HCT116 (cell line): ENCODE data around the gene PRKAA2. TPM values are rescaled to one million over a fixed set of nuclear protein-coding genes. Genes with fewer than 3 reads are reported as not detected.

Experiments used
- ATAC-seq: fragments of 200-7000 bp; cut with Tn5 transposase; 2 replicates; pipeline ENCODE4 v1.9.1; 2020; ENCODE audit warnings: mild to moderate bottlenecking, moderate library complexity
- BruUV-seq: library from RNA; stranded (reverse); fragments of 400-500 nt; replicated peaks from 2 replicates; lab custom pipeline; 2021; lab: Mats Ljungman, UMichigan
- CTCF ChIA-PET: fragments of 300-600 bp; sonication (Branson Sonifier 250); formaldehyde crosslinking; loops from one replicate; lab custom pipeline; 2021; ENCODE audit warnings: antibody characterized with exemption; lab: Charles Lee
- POLR2A ChIA-PET: fragments of 300-600, 350-600 bp; sonication (Branson Sonifier 250); formaldehyde crosslinking; loops from one replicate; lab custom pipeline; 2021; ENCODE audit warnings: antibody characterized with exemption; lab: Charles Lee
- RAD21 ChIA-PET, 2 experiments: fragments of 300-600 bp; sonication (Branson Sonifier 250); formaldehyde crosslinking; loops; one replicate each; lab custom pipeline; 2023; ENCODE audit warnings: low total read pairs in 2 of 2; ENCODE audit not compliant: uncharacterized antibody in 2 of 2, unreplicated experiment in 2 of 2, low non-redundant PET in 1 of 2; lab: Charles Lee
- DNase-seq: peaks from one replicate; pipeline ENCODE4 v3.0.0-alpha.2; 2010; ENCODE audit warnings: low read depth, low spot score
- H2AFZ ChIP-seq: fragments of 200-600 bp; shearing (Covaris generic), sonication (generic); 2 replicates; pipeline ENCODE4 v1.6.1; 2017; ENCODE audit warnings: low read depth, mixed run types, mixed read lengths, antibody characterized with exemption, low read length; ENCODE audit not compliant: poor library complexity, severe bottlenecking
- H3K27ac ChIP-seq: 2 replicates; pipeline ENCODE4 v1.5.1; 2012; ENCODE audit warnings: low read depth, low read length
- H3K27me3 ChIP-seq: fragments of 200-600 bp; sonication (generic); 2 replicates; pipeline ENCODE4 v1.6.1; 2016; ENCODE audit warnings: mixed run types, low read length, mixed read lengths; ENCODE audit not compliant: insufficient read depth
- H3K36me3 ChIP-seq, 2 experiments: fragments of 200-500 bp in 1 of 2; fragments of 200-600 bp in 1 of 2; sonication (Bioruptor generic) in 1 of 2; sonication (generic) in 1 of 2; 2 replicates each; pipeline versions ENCODE4 v1.5.1 to v1.6.1; 2014 to 2016; ENCODE audit warnings: low read length in 2 of 2, inconsistent platforms in 1 of 2, mixed read lengths in 1 of 2, mixed run types in 1 of 2; ENCODE audit not compliant: insufficient read depth in 2 of 2, control insufficient read depth in 1 of 2
- H3K4me1 ChIP-seq, 2 experiments: fragments of 200-600 bp in 1 of 2; sonication (generic) in 1 of 2; 2 replicates each; pipeline versions ENCODE4 v1.5.1 to v1.6.1; 2012 to 2017; ENCODE audit warnings: low read length in 2 of 2, inconsistent platforms in 1 of 2, mild to moderate bottlenecking in 1 of 2, mixed read lengths in 1 of 2, mixed run types in 1 of 2, moderate library complexity in 1 of 2; ENCODE audit not compliant: insufficient read depth in 2 of 2, control insufficient read depth in 1 of 2
- H3K4me2 ChIP-seq: fragments of 200-600 bp; sonication (generic); 2 replicates; pipeline ENCODE4 v1.6.1; 2017; ENCODE audit warnings: mixed run types, low read length, mixed read lengths
- H3K4me3 ChIP-seq, 2 experiments: fragments of 200-600 bp in 1 of 2; sonication (generic) in 1 of 2; replicated peaks in 1 of 2; 2 replicates each; pipeline ENCODE4 v1.5.1; 2011 to 2016; ENCODE audit warnings: low read length in 2 of 2, control low read depth in 1 of 2, low read depth in 1 of 2, mild to moderate bottlenecking in 1 of 2, mixed read lengths in 1 of 2, mixed run types in 1 of 2
- H3K79me2 ChIP-seq: fragments of 200-600 bp; sonication (generic); 2 replicates; pipeline ENCODE4 v1.6.1; 2017; ENCODE audit warnings: mild to moderate bottlenecking, mixed run types, low read length, moderate library complexity, mixed read lengths; ENCODE audit not compliant: insufficient read depth
- H3K9ac ChIP-seq: fragments of 200-600 bp; sonication (generic); 2 replicates; pipeline ENCODE4 v1.6.1; 2016; ENCODE audit warnings: low read length, mixed read lengths
- H3K9me2 ChIP-seq: fragments of 200-600 bp; sonication (generic), shearing (Covaris generic); 2 replicates; pipeline ENCODE4 v1.6.1; 2017; ENCODE audit warnings: mixed run types, mild to moderate bottlenecking, moderate library complexity; ENCODE audit not compliant: insufficient read depth
- H3K9me3 ChIP-seq, 2 experiments: fragments of 200-500 bp in 1 of 2; fragments of 200-600 bp in 1 of 2; sonication (Bioruptor generic) in 1 of 2; sonication (generic) in 1 of 2; 2 replicates each; pipeline ENCODE4 v1.6.1; 2014 to 2017; ENCODE audit warnings: low read length in 2 of 2, mixed read lengths in 2 of 2, inconsistent platforms in 1 of 2, low read depth in 1 of 2, mild to moderate bottlenecking in 1 of 2, mixed run types in 1 of 2, moderate library complexity in 1 of 2; ENCODE audit not compliant: control insufficient read depth in 1 of 2, insufficient read depth in 1 of 2
- H4K20me1 ChIP-seq: fragments of 200-600 bp; sonication (generic), shearing (Covaris generic); 2 replicates; pipeline ENCODE4 v1.6.1; 2017; ENCODE audit warnings: mixed run types, mild to moderate bottlenecking, moderate library complexity; ENCODE audit not compliant: insufficient read depth
- CBX3 ChIP-seq: IDR thresholded peaks from 2 replicates; pipeline ENCODE4 v1.6.1; 2012; ENCODE audit warnings: low read depth
- EGR1 ChIP-seq: IDR thresholded peaks from 2 replicates; pipeline ENCODE4 v1.6.1; 2012; ENCODE audit warnings: low read depth
- EZH2 ChIP-seq: fragments of 200-600 bp; sonication (generic); IDR thresholded peaks from 2 replicates; pipeline ENCODE4 v1.6.1; 2017; ENCODE audit warnings: antibody characterized with exemption, mixed run types
- EZH2phosphoT487 ChIP-seq: fragments of 200-600 bp; IDR thresholded peaks from 2 replicates; pipeline ENCODE4 v1.6.1; 2018; ENCODE audit warnings: antibody characterized with exemption, borderline replicate concordance
- FOSL1 ChIP-seq: IDR thresholded peaks from 2 replicates; pipeline ENCODE4 v1.6.1; 2012; ENCODE audit warnings: low read depth
- JUND ChIP-seq: IDR thresholded peaks from 2 replicates; pipeline ENCODE4 v1.6.1; 2012
- MAX ChIP-seq: IDR thresholded peaks from 2 replicates; pipeline ENCODE4 v1.6.1; 2012
- POLR2A ChIP-seq: IDR thresholded peaks from 2 replicates; pipeline ENCODE4 v1.7.0; 2011; ENCODE audit warnings: borderline replicate concordance; ENCODE audit not compliant: insufficient read depth, insufficient read length; ENCODE audit errors: extremely low read depth
- POLR2AphosphoS5 ChIP-seq: IDR thresholded peaks from 2 replicates; pipeline ENCODE4 v1.6.1; 2011; ENCODE audit warnings: mild to moderate bottlenecking, low read depth, low read length, moderate library complexity
- RAD21 ChIP-seq: IDR thresholded peaks from 2 replicates; pipeline ENCODE4 v1.6.1; 2012; ENCODE audit warnings: low read depth, mild to moderate bottlenecking
- SP1 ChIP-seq: IDR thresholded peaks from 2 replicates; pipeline ENCODE4 v1.6.1; 2012; ENCODE audit warnings: low read depth
- TCF7L2 ChIP-seq: IDR thresholded peaks from 2 replicates; pipeline ENCODE4 v1.7.0; 2011; ENCODE audit warnings: borderline replicate concordance, inconsistent platforms; ENCODE audit not compliant: insufficient read depth, insufficient read length; ENCODE audit errors: extremely low read depth
- YY1 ChIP-seq: IDR thresholded peaks from 2 replicates; pipeline ENCODE4 v1.6.1; 2011; ENCODE audit warnings: low read length, low read depth, moderate library complexity, mild to moderate bottlenecking; ENCODE audit not compliant: insufficient replicate concordance; ENCODE audit errors: extremely low read depth
- ZBTB33 ChIP-seq: IDR thresholded peaks from 2 replicates; pipeline ENCODE4 v1.6.1; 2011; ENCODE audit warnings: mild to moderate bottlenecking, low read length, moderate library complexity; ENCODE audit not compliant: insufficient replicate concordance; ENCODE audit errors: extremely low read depth
- ZFX ChIP-seq: fragments of 450-650 bp; IDR thresholded peaks from 2 replicates; pipeline ENCODE4 v1.6.1; 2017
- ZNF274 ChIP-seq: fragments of 200-500 bp; sonication (Bioruptor generic); IDR thresholded peaks from 2 replicates; pipeline ENCODE4 v1.6.1; 2014; ENCODE audit warnings: mild to moderate bottlenecking, low read depth, low read length, inconsistent platforms
- intact Hi-C: fragments of 100-400 bp; cut with micrococcal nuclease; formaldehyde crosslinking; loops from 2 replicates; pipeline ENCODE4 v1.10.0; 2022
- total RNA-seq: library from RNA; stranded (reverse); gene quantifications from one replicate; pipeline ENCODE4 v1.2.1, GENCODE V29; 2021; ENCODE audit not compliant: unreplicated experiment
- TF ChIP-seq, protein P1 (sequence below), 3 experiments: fragments of 200-600 bp in 1 of 3; sonication (generic) in 1 of 3; IDR thresholded peaks in 2 of 3; conservative IDR thresholded peaks in 1 of 3; 2 replicates each; pipeline ENCODE4 v1.5.1; 2012 to 2017; ENCODE audit warnings: low read depth in 2 of 3, low read length in 2 of 3, antibody characterized with exemption in 1 of 3, borderline replicate concordance in 1 of 3, control low read depth in 1 of 3, mild to moderate bottlenecking in 1 of 3, mixed read lengths in 1 of 3, mixed run types in 1 of 3, moderate library complexity in 1 of 3; ENCODE audit not compliant: insufficient read depth in 1 of 3

The PRKAA2 gene
- total RNA-seq, 1 experiment from 2014 or later = 1.6 TPM

GRCh38 chr1:56726706-56727105, 81.6 kb downstream of the PRKAA2 start:
- Histone ChIP-seq H3K36me3 (no peaks in the 10 kb centered on the region), H4K20me1 (no peaks in the 10 kb centered on the region), H2AFZ (no peak overlapping the region), H3K4me3 (no peak overlapping the region), H3K9me3 (no peaks in the 10 kb centered on the region), H3K4me2 (no peak overlapping the region), H3K27ac (no peak overlapping the region), H3K9me2 (no peaks in the 10 kb centered on the region), H3K4me1 (no peaks in the 10 kb centered on the region), H3K27me3 (peaks cover 16% of the 10 kb centered on the region; the same call in 1 of the 2 replicates), H3K79me2 (no peaks in the 10 kb centered on the region), H3K9ac (no peak overlapping the region)
- BruUV-seq = no TSS peak
- RAD21 ChIA-PET = no interaction called here
- intact Hi-C loops = no loop called here
- DNase-seq = no peak
- TF ChIP-seq EGR1 = no peak
- TF ChIP-seq MAX = no peak
- TF ChIP-seq JUND = no peak
- TF ChIP-seq ZBTB33 = no peak
- no peak for TF ChIP-seq POLR2A
- no peak for TF ChIP-seq RAD21
- no peak for TF ChIP-seq POLR2AphosphoS5
- no peak for TF ChIP-seq CBX3
- no peak for TF ChIP-seq EZH2
- no peak for TF ChIP-seq TCF7L2
- TF ChIP-seq FOSL1 = no peak
- no peak for TF ChIP-seq SP1
- no peak for TF ChIP-seq YY1
- TF ChIP-seq, protein P1, sequence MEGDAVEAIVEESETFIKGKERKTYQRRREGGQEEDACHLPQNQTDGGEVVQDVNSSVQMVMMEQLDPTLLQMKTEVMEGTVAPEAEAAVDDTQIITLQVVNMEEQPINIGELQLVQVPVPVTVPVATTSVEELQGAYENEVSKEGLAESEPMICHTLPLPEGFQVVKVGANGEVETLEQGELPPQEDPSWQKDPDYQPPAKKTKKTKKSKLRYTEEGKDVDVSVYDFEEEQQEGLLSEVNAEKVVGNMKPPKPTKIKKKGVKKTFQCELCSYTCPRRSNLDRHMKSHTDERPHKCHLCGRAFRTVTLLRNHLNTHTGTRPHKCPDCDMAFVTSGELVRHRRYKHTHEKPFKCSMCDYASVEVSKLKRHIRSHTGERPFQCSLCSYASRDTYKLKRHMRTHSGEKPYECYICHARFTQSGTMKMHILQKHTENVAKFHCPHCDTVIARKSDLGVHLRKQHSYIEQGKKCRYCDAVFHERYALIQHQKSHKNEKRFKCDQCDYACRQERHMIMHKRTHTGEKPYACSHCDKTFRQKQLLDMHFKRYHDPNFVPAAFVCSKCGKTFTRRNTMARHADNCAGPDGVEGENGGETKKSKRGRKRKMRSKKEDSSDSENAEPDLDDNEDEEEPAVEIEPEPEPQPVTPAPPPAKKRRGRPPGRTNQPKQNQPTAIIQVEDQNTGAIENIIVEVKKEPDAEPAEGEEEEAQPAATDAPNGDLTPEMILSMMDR (IDR thresholded peaks at IDR 0.05 in 2 of 3, conservative IDR thresholded peaks at IDR 0.05 in 1 of 3; ENCODE audit: borderline replicate concordance in 1 of 3, insufficient read depth in 1 of 3, low read depth in 2 of 3, low read length in 2 of 3) = no peak
- TF ChIP-seq ZNF274 = no peak
- no peak for TF ChIP-seq EZH2phosphoT487
- TF ChIP-seq ZFX = no peak
- no peak for ATAC-seq
- POLR2A ChIA-PET = no interaction called here
- CTCF ChIA-PET = no interaction called here
